ENCODE data around the gene CNGA2. TPM values are rescaled to one million over a fixed set of nuclear protein-coding genes. Genes with fewer than 3 reads are reported as not detected.

CNGA2 gene
- total RNA-seq, 4 donors from 2014 or later = not detected

DNA sequence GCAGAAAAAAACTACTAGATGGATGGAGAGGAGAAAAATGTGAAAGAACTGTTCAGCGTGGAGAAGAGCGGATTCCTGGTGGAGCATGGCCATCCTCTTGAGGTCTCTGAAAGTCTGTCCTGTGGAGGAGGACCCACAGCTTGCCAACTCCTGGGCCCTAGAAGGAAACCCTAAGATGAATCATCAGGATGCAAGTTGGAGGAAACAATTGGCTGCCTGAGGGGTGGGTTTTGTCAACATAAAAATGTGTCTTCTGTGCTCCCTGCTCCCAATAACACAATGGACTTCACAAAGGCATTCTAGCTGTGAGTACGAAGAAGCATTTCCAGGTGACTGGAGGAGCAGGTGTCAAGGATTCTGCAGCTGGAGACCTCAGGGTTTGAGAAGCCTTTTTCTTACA lies 37.2 kb downstream of the CNGA2 start:
- H3K9me3 ChIP-seq = no peaks in the 10 kb centered on the region
- no peak for TF ChIP-seq POLR2A (IDR thresholded peaks at IDR 0.05)
- no peak for TF ChIP-seq CTCF (IDR thresholded peaks at IDR 0.05)
- no peak for TF ChIP-seq EP300 (IDR thresholded peaks at IDR 0.05)
- DNase-seq (ENCODE audit: low spot score in 2 of 2) = no peak
- no peak overlapping the region for H3K4me3 ChIP-seq
- no peak overlapping the region for H3K27ac ChIP-seq
- no peaks in the 10 kb centered on the region for H3K36me3 ChIP-seq
- 86 to 90% methylated on average over 3 of the region's 3 CpGs for WGBS, 2 donors
- H3K27me3 ChIP-seq = no peaks in the 10 kb centered on the region
- H3K4me1 ChIP-seq = no peaks in the 10 kb centered on the region

DNA sequence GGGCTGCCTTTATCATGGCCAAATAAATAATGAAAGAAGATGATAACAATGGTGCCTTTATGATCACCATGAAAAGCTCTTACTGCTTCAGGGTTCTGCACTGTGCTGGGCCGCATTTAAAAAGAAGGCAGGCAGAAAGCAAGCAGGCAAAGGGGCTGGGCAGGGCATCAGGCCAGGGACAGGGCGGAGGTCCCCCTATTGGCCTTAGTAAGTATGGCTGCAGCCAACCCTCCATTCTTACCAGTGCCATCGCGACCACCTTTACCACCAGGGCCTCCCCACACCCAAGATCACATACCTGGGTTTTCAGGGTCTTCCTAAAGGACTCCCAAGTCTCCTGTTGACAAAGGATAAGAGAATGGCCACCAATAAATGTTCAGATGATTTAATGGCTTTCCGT lies 38.9 kb downstream of the CNGA2 start:
- no peak for DNase-seq (ENCODE audit: low spot score in 2 of 2)
- no peak for TF ChIP-seq EP300 (IDR thresholded peaks at IDR 0.05)
- no peak for TF ChIP-seq POLR2A (IDR thresholded peaks at IDR 0.05)
- no peaks in the 10 kb centered on the region for H3K9me3 ChIP-seq
- WGBS, 2 donors = 60 to 61% methylated on average over 5 of the region's 5 CpGs
- no peaks in the 10 kb centered on the region for H3K36me3 ChIP-seq
- no peaks in the 10 kb centered on the region for H3K27me3 ChIP-seq
- no peaks in the 10 kb centered on the region for H3K4me1 ChIP-seq
- no peak overlapping the region for H3K4me3 ChIP-seq
- no peak overlapping the region for H3K27ac ChIP-seq

GRCh38 chrX:151774421-151774820 lies 39.9 kb downstream of the CNGA2 start:
- no peak overlapping the region for H3K4me3 ChIP-seq
- TF ChIP-seq CTCF (IDR thresholded peaks at IDR 0.05) (no peak), EP300 (IDR thresholded peaks at IDR 0.05) (no peak)
- WGBS, 2 donors = 52 to 83% methylated on average over 1 to 3 of the region's 3 CpGs
- H3K27ac ChIP-seq = no peak overlapping the region
- H3K27me3 ChIP-seq = no peaks in the 10 kb centered on the region
- no peaks in the 10 kb centered on the region for H3K36me3 ChIP-seq
- no peaks in the 10 kb centered on the region for H3K9me3 ChIP-seq
- no peaks in the 10 kb centered on the region for H3K4me1 ChIP-seq
- no peak for DNase-seq (ENCODE audit: low spot score in 2 of 2)

GRCh38 chrX:151776181-151776731 lies 41.7 kb downstream of the CNGA2 start:
- peak in 1 of 2 donors; percentile 13 for DNase-seq (ENCODE audit: low spot score in 2 of 2)
- H3K9me3 ChIP-seq = no peaks in the 10 kb centered on the region
- H3K36me3 ChIP-seq = no peaks in the 10 kb centered on the region
- no peak overlapping the region for H3K27ac ChIP-seq
- WGBS, 2 donors = 51 to 61% methylated on average over 7 to 13 of the region's 13 CpGs
- no peaks in the 10 kb centered on the region for H3K4me1 ChIP-seq
- no peak overlapping the region for H3K4me3 ChIP-seq
- TF ChIP-seq EP300 (IDR thresholded peaks at IDR 0.05) = no peak
- TF ChIP-seq CTCF (IDR thresholded peaks at IDR 0.05) = no peak
- no peak for TF ChIP-seq POLR2A (IDR thresholded peaks at IDR 0.05)
- no peaks in the 10 kb centered on the region for H3K27me3 ChIP-seq

DNA sequence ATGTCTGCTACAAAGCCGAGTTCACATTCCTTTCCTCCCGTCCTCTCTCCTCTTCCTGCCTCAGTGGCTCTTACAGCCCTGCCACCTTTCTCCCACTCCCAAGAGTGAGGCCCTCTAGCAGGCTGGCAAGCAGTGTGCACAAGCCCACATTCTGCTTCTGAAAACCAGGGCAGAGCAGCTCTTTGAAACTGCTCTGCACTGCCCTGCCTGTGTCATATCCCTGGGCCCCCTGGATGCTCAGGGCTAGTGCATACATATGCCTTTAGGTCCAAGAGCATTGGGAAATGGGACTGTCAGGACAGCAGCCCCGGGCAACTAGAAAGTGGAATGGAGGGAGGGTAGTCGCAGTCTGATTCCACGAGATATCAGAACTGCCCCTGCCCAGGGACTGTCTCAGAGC lies 42.4 kb downstream of the CNGA2 start:
- TF ChIP-seq POLR2A (IDR thresholded peaks at IDR 0.05) (no peak), EP300 (IDR thresholded peaks at IDR 0.05) (no peak), CTCF (IDR thresholded peaks at IDR 0.05) (no peak)
- H3K36me3 ChIP-seq = no peaks in the 10 kb centered on the region
- no peak overlapping the region for H3K27ac ChIP-seq
- no peaks in the 10 kb centered on the region for H3K9me3 ChIP-seq
- no peaks in the 10 kb centered on the region for H3K4me1 ChIP-seq
- H3K4me3 ChIP-seq = no peak overlapping the region
- DNase-seq (ENCODE audit: low spot score in 2 of 2) = no peak
- 69 to 75% methylated on average over 5 of the region's 5 CpGs for WGBS, 2 donors
- no peaks in the 10 kb centered on the region for H3K27me3 ChIP-seq

DNA sequence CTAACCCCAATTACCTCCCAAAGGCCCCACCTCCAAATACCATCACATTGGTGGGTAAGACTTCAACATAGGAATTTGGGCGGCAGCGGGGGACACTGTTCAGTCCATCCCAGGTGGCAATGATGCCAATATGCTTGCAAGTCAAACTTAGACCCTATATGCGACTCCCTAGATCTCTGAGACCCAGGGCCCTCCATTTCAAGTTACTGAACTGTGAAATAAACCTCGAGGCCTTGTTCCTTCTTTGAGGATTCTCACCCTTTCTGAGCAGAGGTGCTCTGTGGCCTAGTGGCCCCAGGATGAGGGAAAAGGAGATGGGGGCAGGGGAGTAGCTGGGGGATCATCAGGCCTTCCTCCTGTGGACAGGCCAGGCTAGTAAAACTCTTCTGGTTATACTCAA lies 44.7 kb downstream of the CNGA2 start:
- Histone ChIP-seq H3K27me3 (no peaks in the 10 kb centered on the region), H3K27ac (no peak overlapping the region), H3K4me3 (no peak overlapping the region), H3K36me3 (no peaks in the 10 kb centered on the region), H3K4me1 (no peaks in the 10 kb centered on the region), H3K9me3 (no peaks in the 10 kb centered on the region)
- 71 to 100% methylated on average over 2 to 4 of the region's 4 CpGs for WGBS, 2 donors
- no peak for TF ChIP-seq CTCF (IDR thresholded peaks at IDR 0.05)
- TF ChIP-seq EP300 (IDR thresholded peaks at IDR 0.05) = no peak
- TF ChIP-seq POLR2A (IDR thresholded peaks at IDR 0.05) = no peak
- DNase-seq (ENCODE audit: low spot score in 2 of 2) = no peak
